Gastrocnemius medialis (tissue), 4 donors: ENCODE results near the gene NIT1. TPM values are rescaled to one million over a fixed set of nuclear protein-coding genes. Genes with fewer than 3 reads are reported as not detected.

Experiments used
- ATAC-seq, 2 donors: fragments of 150-250 bp; one replicate each; pipeline ENCODE4 v1.9.1; 2016
- DNase-seq, 2 donors: peaks; one replicate each; pipeline ENCODE4 v3.0.0-alpha.2; 2019
- H3K27ac ChIP-seq, 4 donors: fragments of 200-600 bp; sonication (generic); 1 replicate in 1 of 4; 2 replicates in 3 of 4; pipeline ENCODE4 v1.5.1; 2016 to 2018; ENCODE audit warnings: mild to moderate bottlenecking in 2 of 4, moderate library complexity in 1 of 4
- H3K27me3 ChIP-seq, 3 donors: fragments of 200-600 bp; sonication (generic) in 2 of 3; 1 replicate in 1 of 3; 2 replicates in 2 of 3; pipeline versions ENCODE4 v1.5.1 to v1.6.0; 2016 to 2019; ENCODE audit warnings: mild to moderate bottlenecking in 1 of 3, moderate library complexity in 1 of 3
- H3K36me3 ChIP-seq, 2 donors: fragments of 200-600 bp; sonication (generic) in 1 of 2; one replicate each; pipeline ENCODE4 v1.5.1; 2017 to 2018
- H3K4me1 ChIP-seq, 2 donors: fragments of 200-600 bp; sonication (generic) in 1 of 2; one replicate each; pipeline ENCODE4 v1.5.1; 2016 to 2017; ENCODE audit warnings: mild to moderate bottlenecking in 2 of 2
- H3K4me3 ChIP-seq, 4 donors: fragments of 200-600 bp; sonication (generic) in 3 of 4; 1 replicate in 1 of 4; 2 replicates in 3 of 4; pipeline ENCODE4 v1.5.1; 2016 to 2019; ENCODE audit warnings: mild to moderate bottlenecking in 2 of 4
- H3K9me3 ChIP-seq, 3 donors: fragments of 200-600 bp; sonication (generic) in 2 of 3; 1 replicate in 1 of 3; 2 replicates in 2 of 3; pipeline ENCODE4 v1.5.1; 2016 to 2019
- POLR2A ChIP-seq, 2 donors: fragments of 450-650 bp; IDR thresholded peaks; one replicate each; pipeline ENCODE4 v1.6.1; 2017; ENCODE audit warnings: antibody characterized with exemption in 2 of 2, mild to moderate bottlenecking in 2 of 2, moderate library complexity in 2 of 2
- in situ Hi-C, 4 donors: fragments of 200-750 bp; cut with MboI; loops; one replicate each; pipeline versions ENCODE4 v1.15.0 to v1.8.0; 2017; ENCODE audit warnings: low sequenced_read_pairs in 4 of 4
- intact Hi-C: fragments of 100-400 bp; cut with DNase I; formaldehyde crosslinking; loops from one replicate; pipeline ENCODE4 v1.15.1; 2023; ENCODE audit warnings: low total_unique reads
- total RNA-seq, 4 donors: library from RNA; depleted of rRNA; stranded (reverse); fragments of >200 nt; gene quantifications; one replicate each; pipeline versions ENCODE4 v1.1.0 to v1.2.3, GENCODE V29; 2016
- TF ChIP-seq, protein P1 (sequence below), 5 experiments: fragments of 450-650 bp in 3 of 5; fragments of 200-600 bp in 2 of 5; sonication (generic) in 2 of 5; IDR thresholded peaks in 4 of 5; conservative IDR thresholded peaks in 1 of 5; 1 replicate in 4 of 5; 2 replicates in 1 of 5; pipeline ENCODE4 v1.5.1; 2016 to 2019; ENCODE audit warnings: antibody characterized with exemption in 5 of 5, mild to moderate bottlenecking in 3 of 5, moderate library complexity in 3 of 5

The NIT1 gene
- total RNA-seq, 4 donors from 2014 or later, result 16.1 to 20.4 (median 17.9) TPM

GRCh38 chr1:161158316-161159010, 40.6 kb downstream of the NIT1 start:
- no peak for DNase-seq
- no peaks in the 10 kb centered on the region for H3K27me3 ChIP-seq
- in situ Hi-C loops, result loop anchor here in 1 of 4 donors (10.0 kb wide), 1 partner anchor 114 kb away; the partner anchor contains the start of gene USF1
- intact Hi-C loops, result loop anchor here (1.0 to 10.0 kb wide), 3 partner anchors 26 to 814 kb away; partner anchors contain the start of genes COPA, DEDD and NCSTN
- peaks cover 25 to 33% of the 10 kb centered on the region in 2 donors for H3K4me1 ChIP-seq
- peaks cover 0 to 39% of the 10 kb centered on the region in 2 donors for H3K36me3 ChIP-seq
- TF ChIP-seq, protein P1, sequence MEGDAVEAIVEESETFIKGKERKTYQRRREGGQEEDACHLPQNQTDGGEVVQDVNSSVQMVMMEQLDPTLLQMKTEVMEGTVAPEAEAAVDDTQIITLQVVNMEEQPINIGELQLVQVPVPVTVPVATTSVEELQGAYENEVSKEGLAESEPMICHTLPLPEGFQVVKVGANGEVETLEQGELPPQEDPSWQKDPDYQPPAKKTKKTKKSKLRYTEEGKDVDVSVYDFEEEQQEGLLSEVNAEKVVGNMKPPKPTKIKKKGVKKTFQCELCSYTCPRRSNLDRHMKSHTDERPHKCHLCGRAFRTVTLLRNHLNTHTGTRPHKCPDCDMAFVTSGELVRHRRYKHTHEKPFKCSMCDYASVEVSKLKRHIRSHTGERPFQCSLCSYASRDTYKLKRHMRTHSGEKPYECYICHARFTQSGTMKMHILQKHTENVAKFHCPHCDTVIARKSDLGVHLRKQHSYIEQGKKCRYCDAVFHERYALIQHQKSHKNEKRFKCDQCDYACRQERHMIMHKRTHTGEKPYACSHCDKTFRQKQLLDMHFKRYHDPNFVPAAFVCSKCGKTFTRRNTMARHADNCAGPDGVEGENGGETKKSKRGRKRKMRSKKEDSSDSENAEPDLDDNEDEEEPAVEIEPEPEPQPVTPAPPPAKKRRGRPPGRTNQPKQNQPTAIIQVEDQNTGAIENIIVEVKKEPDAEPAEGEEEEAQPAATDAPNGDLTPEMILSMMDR (IDR thresholded peaks at IDR 0.05 in 4 of 5, conservative IDR thresholded peaks at IDR 0.05 in 1 of 5), result no peak
- TF ChIP-seq POLR2A (IDR thresholded peaks at IDR 0.05), result no peak
- no peaks in the 10 kb centered on the region for H3K9me3 ChIP-seq
- ATAC-seq, result no peak
- peak overlapping the region; percentile 90 to 95 (median 92) for H3K27ac ChIP-seq
- peak overlapping the region; percentile 82 to 100 (median 95) for H3K4me3 ChIP-seq

DNA sequence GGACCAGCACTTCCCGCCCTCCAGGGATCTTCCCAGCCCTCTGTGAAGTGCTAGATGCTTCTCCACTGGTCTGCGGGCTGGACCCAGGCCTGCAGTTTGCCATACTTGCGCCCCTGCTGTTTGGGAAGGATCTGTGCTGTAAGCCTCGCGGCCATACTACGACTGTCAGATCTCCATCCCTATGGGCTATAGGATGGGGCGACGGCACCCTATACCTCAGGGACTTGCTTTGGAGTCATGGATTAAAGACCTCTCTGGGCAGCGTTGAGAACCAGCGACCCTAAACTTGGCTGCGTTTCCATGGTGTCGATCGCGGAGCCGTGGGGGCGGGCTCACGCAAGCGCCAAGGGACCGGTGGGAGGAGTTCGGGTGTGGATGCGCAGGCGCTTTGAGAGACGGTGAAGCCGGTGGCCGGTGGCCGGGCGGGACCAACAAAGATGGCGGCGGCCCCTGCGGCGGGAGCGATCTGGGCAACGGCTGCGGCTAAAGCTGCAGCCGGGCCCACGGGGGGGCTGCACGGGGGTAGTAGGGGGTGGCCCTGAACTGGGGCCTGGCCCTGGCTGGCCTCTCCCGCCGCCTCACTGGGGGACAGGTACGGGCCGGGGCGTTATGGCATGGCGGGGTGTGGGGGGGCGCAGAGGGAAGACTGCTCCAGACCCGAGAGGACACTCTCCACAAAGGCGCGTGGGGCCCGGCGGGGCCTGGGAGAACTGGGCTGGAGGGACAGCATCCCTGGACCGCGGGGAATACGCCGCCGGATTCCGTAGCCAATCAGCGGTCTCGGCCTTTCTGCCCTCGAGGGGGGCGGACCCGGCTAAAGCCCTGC, 41.4 kb downstream of the NIT1 start, which contains the start of gene USP21:
TSS of gene USP21 (plus strand) at position 414 of the 826 bp plus-strand sequence. CDS start 1,141 bp downstream, outside the sequence.
- DNase-seq (peak; percentile 88 to 89), ATAC-seq (peak; percentile 96 to 97)
- TF ChIP-seq POLR2A (IDR thresholded peaks at IDR 0.05), result peak; percentile 47 to 54
- TF ChIP-seq, protein P1 (IDR thresholded peaks at IDR 0.05 in 4 of 5, conservative IDR thresholded peaks at IDR 0.05 in 1 of 5), result peak in 2 of 5 experiments; percentile 10 to 32
- no peaks in the 10 kb centered on the region for H3K27me3 ChIP-seq
- peak within 1 kb of the TSS; percentile 82 to 100 (median 95) for H3K4me3 ChIP-seq
- peaks cover 0 to 46% of the 10 kb centered on the region in 2 donors for H3K36me3 ChIP-seq
- H3K9me3 ChIP-seq, result no peaks in the 10 kb centered on the region
- H3K27ac ChIP-seq, result peak within 1 kb of the TSS; percentile 90 to 95 (median 92)
- in situ Hi-C loops, result loop anchor here in 1 of 4 donors (10.0 kb wide), 1 partner anchor 114 kb away; the partner anchor contains the start of gene USF1
- peaks cover 25 to 31% of the 10 kb centered on the region in 2 donors for H3K4me1 ChIP-seq
- intact Hi-C loops, result loop anchor here (1.0 to 10.0 kb wide), 3 partner anchors 27 to 814 kb away; partner anchors contain the start of genes COPA, DEDD and NCSTN

- ATAC-seq, result no peak
- Histone ChIP-seq H3K27ac (peak overlapping the region; percentile 90 to 95 (median 92)), H3K4me1 (peaks cover 20 to 26% of the 10 kb centered on the region in 2 donors), H3K4me3 (peak overlapping the region; percentile 82 to 100 (median 95)), H3K36me3 (peaks cover 0 to 52% of the 10 kb centered on the region in 2 donors), H3K9me3 (no peaks in the 10 kb centered on the region), H3K27me3 (no peaks in the 10 kb centered on the region)
- TF ChIP-seq, protein P1 (IDR thresholded peaks at IDR 0.05 in 4 of 5, conservative IDR thresholded peaks at IDR 0.05 in 1 of 5), result no peak
- no peak for TF ChIP-seq POLR2A (IDR thresholded peaks at IDR 0.05)
- intact Hi-C loops, result loop anchor here (1.0 to 10.0 kb wide), 3 partner anchors 28 to 815 kb away; partner anchors contain the start of genes COPA, DEDD and NCSTN
- in situ Hi-C loops, result loop anchor here in 1 of 4 donors (10.0 kb wide), 1 partner anchor 115 kb away; the partner anchor contains the start of gene USF1
- DNase-seq, result no peak
Measured at GRCh38 chr1:161159913-161160243, 42.0 kb downstream of the NIT1 start.

- intact Hi-C loops (no loop called here), in situ Hi-C loops (no loop called here)
- Histone ChIP-seq H3K36me3 (peaks cover 0 to 52% of the 10 kb centered on the region in 2 donors), H3K27ac (peak overlapping the region in 1 of 4 donors; percentile 95), H3K4me1 (peaks cover 25 to 33% of the 10 kb centered on the region in 2 donors), H3K27me3 (no peaks in the 10 kb centered on the region), H3K4me3 (peak overlapping the region in 1 of 4 donors; percentile 100), H3K9me3 (no peaks in the 10 kb centered on the region)
- ATAC-seq, result no peak
- TF ChIP-seq, protein P1 (IDR thresholded peaks at IDR 0.05 in 4 of 5, conservative IDR thresholded peaks at IDR 0.05 in 1 of 5), result no peak
- TF ChIP-seq POLR2A (IDR thresholded peaks at IDR 0.05), result no peak
- no peak for DNase-seq
Measured at GRCh38 chr1:161160671-161161145, 42.8 kb downstream of the NIT1 start.
